ENCODE results near the gene ADGRV1.
"Not testable (repeated sequence)": the region's sequence is repeated elsewhere in the genome, so short reads cannot be mapped to it uniquely, and the experiment has no call there.

The ADGRV1 gene

GRCh38 chr5:91026466-91026865 lies 467.9 kb downstream of the ADGRV1 start:
- no peak for DNase-seq (ENCODE audit: low read depth)

DNA sequence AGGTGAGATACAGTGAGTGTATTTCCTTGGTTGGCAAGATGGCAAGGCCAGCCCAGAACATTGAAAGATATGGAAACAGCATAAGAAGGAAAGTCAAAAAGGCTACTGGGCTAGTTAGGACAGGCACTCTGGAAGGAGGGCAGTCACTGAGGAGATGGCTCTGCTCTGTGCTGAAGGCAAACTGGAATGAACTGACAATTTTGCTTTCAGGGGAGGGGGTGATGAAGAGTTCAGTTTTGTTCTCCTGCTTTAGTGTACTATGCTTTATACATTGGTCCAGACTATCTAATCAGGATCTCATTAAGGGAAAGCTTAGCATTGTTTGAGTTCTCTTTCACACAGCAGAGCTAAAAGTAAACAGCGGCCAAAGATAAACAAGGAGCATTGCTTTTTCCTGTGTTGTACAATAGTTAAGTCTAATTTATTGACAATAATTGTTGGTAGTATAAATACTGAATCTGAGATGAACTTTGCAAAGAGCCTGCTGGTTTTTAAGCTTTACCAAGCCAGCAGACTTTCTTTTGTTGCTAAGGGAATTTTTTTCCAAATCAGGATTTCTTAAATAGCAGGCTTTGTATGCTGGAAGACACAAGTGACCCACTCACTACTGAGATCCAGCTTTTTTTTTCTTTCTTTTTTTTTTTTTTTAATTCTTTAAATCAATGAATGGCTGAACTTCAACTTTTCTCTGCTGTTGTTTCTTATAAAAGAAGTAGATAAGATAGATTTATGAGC lies 469.0 kb downstream of the ADGRV1 start:
- no peak for DNase-seq (ENCODE audit: low read depth)

DNA sequence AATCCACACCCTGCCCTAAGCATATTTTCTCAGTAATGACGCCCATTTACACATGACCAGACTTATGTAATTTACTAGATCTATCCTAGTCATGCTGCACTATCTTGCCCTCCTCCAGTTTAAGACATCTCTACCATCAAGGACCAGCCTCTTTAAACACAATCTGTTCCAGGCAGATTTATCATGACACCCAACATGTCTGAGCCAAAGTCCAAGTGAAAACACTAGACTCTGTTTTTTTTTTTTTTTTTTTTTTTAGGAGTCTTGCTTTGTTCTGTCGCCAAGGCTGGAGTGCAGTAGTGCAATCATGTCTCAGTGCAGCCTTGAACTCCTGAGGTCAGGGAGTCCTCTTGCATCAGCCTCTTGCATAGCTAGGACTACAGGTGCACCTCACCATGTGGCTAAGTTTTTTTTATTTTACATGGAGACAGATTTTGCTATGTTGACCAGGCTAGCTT lies 469.9 kb downstream of the ADGRV1 start:
- DNase-seq (ENCODE audit: low read depth): no peak

- DNase-seq (ENCODE audit: low read depth): no peak
Observed at GRCh38 chr5:91030521-91031401, 472.2 kb downstream of the ADGRV1 start.

DNA sequence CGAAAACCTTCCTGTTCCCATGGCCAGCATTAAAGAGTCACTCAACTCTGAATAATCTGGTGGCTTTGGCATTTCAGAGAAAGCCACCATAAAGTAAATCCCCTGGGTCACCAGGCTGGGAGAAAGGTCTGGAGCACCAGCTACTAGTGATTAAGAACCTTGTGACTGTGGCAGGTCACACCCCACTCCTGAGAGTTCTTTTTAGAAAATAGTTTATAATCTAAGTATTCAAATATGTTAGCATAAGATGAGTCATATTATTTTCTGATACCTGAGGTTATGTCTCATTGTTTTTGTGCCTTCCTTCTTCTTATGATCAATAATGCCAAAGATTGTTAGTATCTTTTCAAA lies 472.8 kb downstream of the ADGRV1 start:
- no peak for DNase-seq (ENCODE audit: low read depth)

GRCh38 chr5:91032125-91032524 lies 473.5 kb downstream of the ADGRV1 start:
- no peak for DNase-seq (ENCODE audit: low read depth)

DNA sequence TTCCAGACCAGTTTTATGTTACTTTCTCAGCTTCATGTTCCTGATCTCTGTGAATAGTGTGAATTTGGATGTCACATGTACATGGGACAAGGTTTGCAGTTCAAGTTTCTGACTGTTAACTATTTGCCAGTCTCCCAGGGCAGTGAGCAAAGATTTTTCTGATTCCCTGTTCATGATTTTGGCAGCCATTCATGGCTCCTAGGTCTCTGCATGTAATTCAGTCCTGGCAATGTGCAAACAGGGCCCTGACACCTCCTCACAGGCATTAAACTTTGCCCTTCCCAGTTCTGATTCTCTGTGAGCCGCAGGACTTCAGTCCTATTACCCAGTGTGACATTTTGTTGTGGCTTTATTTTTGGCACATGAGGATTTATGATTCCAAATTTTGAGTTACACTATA lies 474.8 kb downstream of the ADGRV1 start:
- no peak for DNase-seq (ENCODE audit: low read depth)

GRCh38 chr5:91038180-91038808 lies 479.7 kb downstream of the ADGRV1 start:
- no peak for DNase-seq (ENCODE audit: low read depth)

DNA sequence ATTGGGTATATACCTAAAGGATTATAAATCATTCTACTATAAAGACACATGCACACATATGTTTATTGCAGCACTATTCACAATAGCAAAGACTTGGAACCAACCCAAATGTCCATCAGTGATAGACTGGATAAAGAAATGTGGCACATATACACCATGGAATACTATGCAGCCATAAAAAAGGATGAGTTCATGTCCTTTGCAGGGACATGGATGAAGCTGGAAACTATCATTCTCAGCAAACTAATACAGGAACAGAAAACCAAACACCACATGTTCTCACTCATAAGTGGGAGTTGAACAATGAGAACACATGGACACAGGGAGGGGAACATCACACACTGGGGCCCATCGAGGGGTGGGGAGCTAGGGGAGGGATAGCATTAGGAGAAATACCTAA lies 482.5 kb downstream of the ADGRV1 start:
- not testable (repeated sequence) for DNase-seq (ENCODE audit: low read depth)

- DNase-seq (ENCODE audit: low read depth): no peak
Observed at GRCh38 chr5:91042247-91042935, 483.8 kb downstream of the ADGRV1 start.

DNA sequence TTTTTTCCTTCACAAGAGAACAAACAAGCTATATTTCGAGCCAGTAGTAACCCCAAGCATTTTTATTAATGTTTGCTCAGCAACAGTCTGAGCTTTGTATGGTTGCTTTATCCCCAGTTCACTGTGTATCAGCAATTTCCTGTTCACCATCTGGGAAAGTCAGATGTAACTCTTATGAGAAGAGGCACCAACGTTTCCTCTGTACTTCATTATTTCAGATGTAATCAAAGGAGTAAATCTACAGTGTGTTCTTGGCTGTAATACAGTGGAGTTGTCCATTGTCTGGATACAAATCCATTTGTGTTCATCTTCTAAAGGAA lies 484.3 kb downstream of the ADGRV1 start:
- no peak for DNase-seq (ENCODE audit: low read depth)

GRCh38 chr5:91048073-91048472 lies 489.5 kb downstream of the ADGRV1 start:
- no peak for DNase-seq (ENCODE audit: low read depth)

DNA sequence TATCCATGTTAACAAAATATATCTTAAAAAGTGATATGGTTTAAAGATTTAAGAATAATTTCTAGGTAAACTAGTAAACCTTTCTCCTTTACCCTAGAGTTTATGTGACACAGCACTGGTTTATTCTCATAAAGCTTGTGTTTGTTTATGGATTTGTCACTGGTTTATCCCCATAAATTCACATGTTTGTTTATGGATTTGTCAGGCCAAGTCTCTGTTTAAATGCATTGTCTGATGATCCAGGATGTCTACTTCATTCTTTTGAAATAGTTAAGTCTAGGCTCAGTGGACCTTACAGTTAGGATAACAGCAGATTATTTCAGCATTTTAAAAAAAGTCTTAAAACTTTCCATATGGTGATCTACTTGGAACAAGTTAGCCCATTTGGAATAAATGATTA lies 490.5 kb downstream of the ADGRV1 start:
- no peak for DNase-seq (ENCODE audit: low read depth)

DNA sequence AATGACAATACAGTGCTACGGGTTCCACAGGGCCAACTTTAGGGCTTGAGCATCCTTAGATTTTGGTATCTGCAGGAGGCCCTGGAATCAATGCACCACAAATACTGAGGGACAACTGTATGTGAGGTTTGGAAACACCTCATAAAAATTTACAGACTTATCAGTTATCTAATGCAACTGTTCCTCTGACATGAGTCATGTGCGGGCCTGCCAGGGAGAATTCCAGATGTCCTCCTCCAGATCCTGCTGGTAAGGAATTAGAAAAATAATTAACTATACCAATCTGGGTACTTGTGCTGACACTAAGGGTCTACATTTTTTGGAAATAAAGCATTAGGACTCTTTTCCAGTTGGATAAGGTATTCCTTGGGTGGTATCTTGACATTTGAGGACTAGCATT lies 491.2 kb downstream of the ADGRV1 start:
- DNase-seq (ENCODE audit: low read depth): no peak

DNA sequence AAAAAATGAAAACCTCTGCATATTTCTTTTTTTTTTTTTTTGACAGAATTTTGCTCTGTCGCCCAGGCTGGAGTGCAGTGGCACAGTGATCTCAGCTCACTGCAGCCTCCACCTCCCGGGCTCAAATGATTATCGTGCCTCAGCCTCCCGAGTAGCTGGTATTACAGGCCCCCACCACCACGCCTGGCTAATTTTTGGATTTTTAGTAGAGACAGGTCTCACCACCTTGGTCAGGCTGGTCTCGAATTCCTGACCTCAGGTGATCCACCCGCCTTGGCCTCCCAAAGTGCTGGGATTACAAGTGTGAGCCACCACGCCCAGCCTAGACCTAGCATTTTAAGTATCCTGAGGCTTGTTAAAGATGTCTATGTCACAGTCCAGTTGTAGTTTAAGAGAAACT lies 493.8 kb downstream of the ADGRV1 start:
- not testable (repeated sequence) for DNase-seq (ENCODE audit: low read depth)

DNA sequence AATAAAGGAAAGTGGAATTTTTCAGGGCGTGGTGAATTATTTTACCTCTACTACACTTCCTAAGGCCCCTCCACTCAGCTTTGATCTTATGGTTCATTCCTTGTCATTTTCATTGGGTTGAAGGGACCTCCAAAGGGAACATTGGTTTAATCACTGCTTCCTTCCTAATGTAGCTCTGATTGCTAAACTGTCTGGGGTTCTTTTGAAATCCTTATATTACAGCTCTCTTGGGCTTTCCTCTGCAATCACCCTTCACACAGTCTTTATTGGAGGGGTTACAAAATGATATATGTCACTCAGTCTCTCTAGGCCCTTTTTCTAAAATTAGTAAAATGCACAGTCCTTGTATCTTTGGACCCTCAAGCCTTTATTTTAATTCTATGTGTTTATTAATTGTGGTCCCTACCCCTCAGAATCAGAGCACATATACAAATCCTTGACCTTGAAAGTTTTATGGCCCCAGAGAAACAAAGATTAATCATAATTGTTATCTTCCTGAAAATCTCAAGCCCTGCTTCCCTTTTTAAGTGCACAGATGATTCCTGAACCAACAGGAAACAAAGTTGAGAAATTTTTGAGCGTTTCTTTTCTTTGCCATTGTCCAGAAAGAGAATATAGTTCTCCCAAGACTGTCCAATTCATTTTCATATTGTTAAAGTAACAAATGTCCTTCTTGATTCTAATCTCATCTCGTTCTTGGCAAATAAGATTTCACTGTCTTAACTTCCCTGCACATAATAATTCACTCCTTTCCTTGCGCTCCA lies 494.6 kb downstream of the ADGRV1 start:
- no peak for DNase-seq (ENCODE audit: low read depth)

GRCh38 chr5:91053741-91054025 lies 495.1 kb downstream of the ADGRV1 start:
- DNase-seq (ENCODE audit: low read depth): no peak

- no peak for DNase-seq (ENCODE audit: low read depth)
Observed at GRCh38 chr5:91058155-91058554, 499.6 kb downstream of the ADGRV1 start.

GRCh38 chr5:91058575-91058974 lies 500.0 kb downstream of the ADGRV1 start:
- DNase-seq (ENCODE audit: low read depth): no peak

DNA sequence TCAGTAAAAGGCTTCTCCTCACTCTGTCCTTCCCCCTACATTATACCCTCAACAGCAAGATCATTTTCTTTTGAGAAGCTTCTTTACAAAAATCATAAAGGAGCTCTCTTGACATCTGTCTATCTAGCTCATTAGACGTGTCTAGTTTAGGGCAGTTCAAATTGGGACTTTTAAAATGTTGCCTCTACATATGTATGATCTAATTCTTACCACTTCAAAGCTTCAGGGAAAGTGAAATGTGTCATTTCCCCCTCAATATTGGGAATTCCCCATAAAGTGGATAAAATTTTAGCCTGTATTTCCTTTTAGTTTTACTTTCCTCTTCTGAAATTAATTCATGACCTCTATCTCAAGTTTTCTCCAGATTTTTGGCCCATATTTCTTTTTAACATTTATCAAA lies 500.8 kb downstream of the ADGRV1 start:
- no peak for DNase-seq (ENCODE audit: low read depth)

GRCh38 chr5:91061094-91061493 lies 502.5 kb downstream of the ADGRV1 start:
- DNase-seq (ENCODE audit: low read depth): no peak

GRCh38 chr5:91061946-91062562 lies 503.5 kb downstream of the ADGRV1 start:
- DNase-seq (ENCODE audit: low read depth): no peak
